ENCODE results near the gene SYT9.

GRCh38 chr11:7450836-7451235, 199.1 kb downstream of the SYT9 start:
- TF ChIP-seq, protein P1, sequence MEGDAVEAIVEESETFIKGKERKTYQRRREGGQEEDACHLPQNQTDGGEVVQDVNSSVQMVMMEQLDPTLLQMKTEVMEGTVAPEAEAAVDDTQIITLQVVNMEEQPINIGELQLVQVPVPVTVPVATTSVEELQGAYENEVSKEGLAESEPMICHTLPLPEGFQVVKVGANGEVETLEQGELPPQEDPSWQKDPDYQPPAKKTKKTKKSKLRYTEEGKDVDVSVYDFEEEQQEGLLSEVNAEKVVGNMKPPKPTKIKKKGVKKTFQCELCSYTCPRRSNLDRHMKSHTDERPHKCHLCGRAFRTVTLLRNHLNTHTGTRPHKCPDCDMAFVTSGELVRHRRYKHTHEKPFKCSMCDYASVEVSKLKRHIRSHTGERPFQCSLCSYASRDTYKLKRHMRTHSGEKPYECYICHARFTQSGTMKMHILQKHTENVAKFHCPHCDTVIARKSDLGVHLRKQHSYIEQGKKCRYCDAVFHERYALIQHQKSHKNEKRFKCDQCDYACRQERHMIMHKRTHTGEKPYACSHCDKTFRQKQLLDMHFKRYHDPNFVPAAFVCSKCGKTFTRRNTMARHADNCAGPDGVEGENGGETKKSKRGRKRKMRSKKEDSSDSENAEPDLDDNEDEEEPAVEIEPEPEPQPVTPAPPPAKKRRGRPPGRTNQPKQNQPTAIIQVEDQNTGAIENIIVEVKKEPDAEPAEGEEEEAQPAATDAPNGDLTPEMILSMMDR (IDR thresholded peaks at IDR 0.05; ENCODE audit: poor library complexity, severe bottlenecking) = no peak
- TF ChIP-seq EP300 (conservative IDR thresholded peaks at IDR 0.05; ENCODE audit: poor library complexity, severe bottlenecking) (no peak), MXI1 (conservative IDR thresholded peaks at IDR 0.05; ENCODE audit: poor library complexity, severe bottlenecking) (no peak), EZH2 (IDR thresholded peaks at IDR 0.05; ENCODE audit: borderline replicate concordance, insufficient read depth, low read length, poor library complexity, severe bottlenecking) (no peak), SMC3 (conservative IDR thresholded peaks at IDR 0.05; ENCODE audit: poor library complexity) (no peak), TAF1 (IDR thresholded peaks at IDR 0.05; ENCODE audit: low read depth) (no peak), POLR2AphosphoS5 (IDR thresholded peaks at IDR 0.05) (no peak)
- TF ChIP-seq, protein P2, sequence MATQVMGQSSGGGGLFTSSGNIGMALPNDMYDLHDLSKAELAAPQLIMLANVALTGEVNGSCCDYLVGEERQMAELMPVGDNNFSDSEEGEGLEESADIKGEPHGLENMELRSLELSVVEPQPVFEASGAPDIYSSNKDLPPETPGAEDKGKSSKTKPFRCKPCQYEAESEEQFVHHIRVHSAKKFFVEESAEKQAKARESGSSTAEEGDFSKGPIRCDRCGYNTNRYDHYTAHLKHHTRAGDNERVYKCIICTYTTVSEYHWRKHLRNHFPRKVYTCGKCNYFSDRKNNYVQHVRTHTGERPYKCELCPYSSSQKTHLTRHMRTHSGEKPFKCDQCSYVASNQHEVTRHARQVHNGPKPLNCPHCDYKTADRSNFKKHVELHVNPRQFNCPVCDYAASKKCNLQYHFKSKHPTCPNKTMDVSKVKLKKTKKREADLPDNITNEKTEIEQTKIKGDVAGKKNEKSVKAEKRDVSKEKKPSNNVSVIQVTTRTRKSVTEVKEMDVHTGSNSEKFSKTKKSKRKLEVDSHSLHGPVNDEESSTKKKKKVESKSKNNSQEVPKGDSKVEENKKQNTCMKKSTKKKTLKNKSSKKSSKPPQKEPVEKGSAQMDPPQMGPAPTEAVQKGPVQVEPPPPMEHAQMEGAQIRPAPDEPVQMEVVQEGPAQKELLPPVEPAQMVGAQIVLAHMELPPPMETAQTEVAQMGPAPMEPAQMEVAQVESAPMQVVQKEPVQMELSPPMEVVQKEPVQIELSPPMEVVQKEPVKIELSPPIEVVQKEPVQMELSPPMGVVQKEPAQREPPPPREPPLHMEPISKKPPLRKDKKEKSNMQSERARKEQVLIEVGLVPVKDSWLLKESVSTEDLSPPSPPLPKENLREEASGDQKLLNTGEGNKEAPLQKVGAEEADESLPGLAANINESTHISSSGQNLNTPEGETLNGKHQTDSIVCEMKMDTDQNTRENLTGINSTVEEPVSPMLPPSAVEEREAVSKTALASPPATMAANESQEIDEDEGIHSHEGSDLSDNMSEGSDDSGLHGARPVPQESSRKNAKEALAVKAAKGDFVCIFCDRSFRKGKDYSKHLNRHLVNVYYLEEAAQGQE (IDR thresholded peaks at IDR 0.05; ENCODE audit: borderline replicate concordance) = no peak
